GM12878 (cell line): Measurements from ENCODE around the gene GRIN2A. TPM values are rescaled to one million over a fixed set of nuclear protein-coding genes. Genes with fewer than 3 reads are reported as not detected.

Experiments
- ATAC-seq: fragments of 200-7000 bp; cut with Tn5 transposase; 3 replicates; pipeline ENCODE4 v1.9.1; 2020; ENCODE audit warnings: mild to moderate bottlenecking, moderate library complexity
- BruUV-seq: library from RNA; stranded (reverse); fragments of 400-500 nt; replicated peaks from 2 replicates; lab custom pipeline; 2021; lab: Mats Ljungman, UMichigan
- CTCF ChIA-PET: fragments of 300-600 bp; sonication (Branson Sonifier 250); formaldehyde crosslinking; extraction: SDS; loops from one replicate; lab custom pipeline; 2021; ENCODE audit warnings: inconsistent platforms; lab: Yijun Ruan, JAX
- POLR2A ChIA-PET: fragments of 350-600 bp; formaldehyde crosslinking; extraction: SDS; loops from one replicate; lab custom pipeline; 2021; ENCODE audit warnings: inconsistent platforms; lab: Charles Lee
- RAD21 ChIA-PET: fragments of 300-600 bp; sonication (Branson Sonifier 250); formaldehyde crosslinking; loops from one replicate; lab custom pipeline; 2023; ENCODE audit warnings: antibody characterized with exemption; ENCODE audit not compliant: unreplicated experiment; lab: Charles Lee
- SMC1A ChIA-PET: fragments of 300-600 bp; sonication (Branson Sonifier 250); formaldehyde crosslinking; loops from one replicate; lab custom pipeline; 2023; ENCODE audit not compliant: unreplicated experiment, uncharacterized antibody; lab: Charles Lee
- DNase-seq: peaks from one replicate; pipeline ENCODE4 v3.0.0-alpha.2; 2011; ENCODE audit warnings: low read depth, low spot score
- FAIRE-seq: peaks from 3 replicates; lab custom pipeline; 2011; peaks lifted over from hg19 to GRCh38; lab: Jason Lieb, UNC
- H2AFZ ChIP-seq: 2 replicates; pipeline ENCODE4 v1.6.0; 2011; ENCODE audit warnings: low read depth, low read length, control low read depth; ENCODE audit not compliant: control insufficient read depth
- H3K27ac ChIP-seq: 2 replicates; pipeline ENCODE4 v1.5.1; 2011; ENCODE audit warnings: control low read depth; ENCODE audit not compliant: control insufficient read depth, insufficient read depth
- H3K27me3 ChIP-seq, 2 experiments: replicated peaks in 1 of 2; 2 replicates each; pipeline versions ENCODE4 v1.6.0 to v1.6.1; 2011; ENCODE audit warnings: low read length in 1 of 2; ENCODE audit not compliant: control insufficient read depth in 2 of 2, insufficient read depth in 2 of 2
- H3K36me3 ChIP-seq, 2 experiments: 2 replicates each; pipeline ENCODE4 v1.5.1; 2011; ENCODE audit warnings: low read length in 1 of 2; ENCODE audit not compliant: control insufficient read depth in 2 of 2, insufficient read depth in 2 of 2
- H3K4me1 ChIP-seq: 2 replicates; pipeline ENCODE4 v1.6.1; 2011; ENCODE audit warnings: mild to moderate bottlenecking, low read length, moderate library complexity, mixed read lengths; ENCODE audit not compliant: control insufficient read depth, insufficient read depth
- H3K4me2 ChIP-seq: 2 replicates; pipeline ENCODE4 v1.6.0; 2011; ENCODE audit warnings: control low read depth; ENCODE audit not compliant: control insufficient read depth, insufficient read depth
- H3K4me3 ChIP-seq: fragments of 200-600 bp; sonication (generic); 2 replicates; pipeline ENCODE4 v1.5.1; 2016
- H3K79me2 ChIP-seq: 2 replicates; pipeline ENCODE4 v1.6.0; 2011; ENCODE audit warnings: low read length; ENCODE audit not compliant: control insufficient read depth, insufficient read depth
- H3K9ac ChIP-seq: 2 replicates; pipeline ENCODE4 v1.8.0; 2011; ENCODE audit warnings: low read length, control low read depth, mixed read lengths; ENCODE audit not compliant: control insufficient read depth, insufficient read depth
- H3K9me3 ChIP-seq: replicated peaks from 3 replicates; pipeline ENCODE4 v1.5.1; 2011; ENCODE audit warnings: mild to moderate bottlenecking, low read length; ENCODE audit not compliant: control insufficient read depth, insufficient read depth
- H4K20me1 ChIP-seq: 2 replicates; pipeline ENCODE4 v1.6.0; 2011; ENCODE audit not compliant: control insufficient read depth, insufficient read depth
- CEBPB ChIP-seq, 2 experiments: fragments of 150-350 bp in 1 of 2; IDR thresholded peaks; 2 replicates each; pipeline ENCODE4 v1.6.1; 2012 to 2014; ENCODE audit warnings: low read depth in 2 of 2, low read length in 2 of 2, borderline replicate concordance in 1 of 2, inconsistent platforms in 1 of 2
- CHD2 ChIP-seq: IDR thresholded peaks from 2 replicates; pipeline ENCODE4 v1.6.1; 2011; ENCODE audit warnings: low read depth, low read length, improper control_type of control experiment, borderline replicate concordance
- GABPA ChIP-seq: IDR thresholded peaks from 2 replicates; pipeline ENCODE4 v1.6.1; 2014; ENCODE audit warnings: antibody characterized with exemption, low read depth, mild to moderate bottlenecking, inconsistent platforms
- LARP7 ChIP-seq: fragments of 450-650 bp; IDR thresholded peaks from 2 replicates; pipeline ENCODE4 v1.6.1; 2017; ENCODE audit warnings: mild to moderate bottlenecking
- WGBS: methylation state at CpG from one replicate; pipeline ENCODE4 v1.1.6; 2016; ENCODE audit warnings: low lambda C conversion rate; ENCODE audit not compliant: insufficient replicate concordance, insufficient coverage; ENCODE audit errors: missing lambda C conversion rate; 5-methylcytosine and 5-hydroxymethylcytosine counted together
- in situ Hi-C: fragments of 300-500 bp; cut with MboI; formaldehyde crosslinking; loops from 9 replicates; pipeline ENCODE4 v1.14.3; 2018; ENCODE audit warnings: mixed read lengths
- intact Hi-C: fragments of 100-400 bp; cut with micrococcal nuclease; formaldehyde crosslinking; loops from one replicate; pipeline ENCODE4 v1.14.2; 2022; ENCODE audit not compliant: unreplicated experiment
- polyA plus RNA-seq, 11 experiments: library from polyadenylated mRNA; depleted of rRNA in 4 of 11; unstranded in 6 of 11; stranded (reverse) in 5 of 11; fragments of >200 nt; fragmentation: Nextera tagmentation in 4 of 11; fragmentation: Illumina TruSeq in 1 of 11; extraction: Ambion mirVana in 4 of 11; extraction: Trizol in 1 of 11; gene quantifications; 1 replicate in 1 of 11; 2 replicates in 10 of 11; pipeline versions ENCODE4 v1.2.1 to v1.2.3, GENCODE V29; 2011 to 2016; ENCODE audit warnings: inconsistent platforms in 2 of 11, missing spikeins in 2 of 11, low read depth in 1 of 11
- total RNA-seq, 4 experiments: library from RNA; depleted of rRNA in 3 of 4; stranded (reverse); fragments of >200 nt in 3 of 4; fragmentation: Illumina TruSeq in 1 of 4; extraction: Trizol in 1 of 4; gene quantifications; 2 replicates each; pipeline versions ENCODE4 v1.2.1 to v1.2.3, GENCODE V29; 2013 to 2021

Gene GRIN2A
- total and polyA plus RNA-seq, 10 of the 15 experiments (the other 5 are each of a cell fraction or from before 2014, with no cell fraction given) = 2.4 to 13.3 (median 7.3) TPM

DNA sequence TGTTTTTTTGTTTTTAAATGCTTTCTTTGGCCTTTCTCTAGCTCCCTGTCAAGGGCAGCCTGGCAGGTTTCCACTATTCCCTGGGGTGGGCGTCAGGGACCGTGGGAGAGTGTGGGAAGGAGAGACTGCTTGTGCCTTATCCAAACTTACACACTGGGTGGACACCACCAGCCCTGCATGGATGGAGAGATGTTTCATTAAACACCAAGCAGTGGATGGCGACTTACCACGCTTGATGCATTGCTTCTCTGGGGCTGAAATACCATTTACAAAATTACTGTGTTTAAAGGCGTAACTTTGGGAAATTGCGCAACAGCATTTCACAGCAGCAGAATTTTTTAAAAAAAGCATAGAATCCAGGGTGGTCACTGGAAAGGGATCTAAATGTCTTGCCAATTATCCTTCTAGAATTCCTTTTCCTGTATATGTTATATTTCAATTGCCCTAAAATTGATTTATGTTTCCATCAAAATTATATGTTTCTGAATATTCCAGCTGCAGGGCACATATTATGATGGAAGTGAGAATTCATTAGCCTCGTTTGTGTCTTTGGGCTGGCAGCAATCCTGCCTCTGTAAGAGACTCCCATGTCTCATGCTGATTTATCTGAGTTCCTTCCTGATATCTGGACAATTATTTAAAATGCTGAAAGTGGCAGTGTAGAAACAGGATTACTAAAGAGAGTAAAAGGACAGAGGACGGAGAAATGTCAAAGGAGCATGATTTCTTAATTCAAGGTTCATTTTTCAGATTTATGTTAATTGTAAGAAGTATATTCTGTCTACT lies 247.3 kb downstream of the GRIN2A start:
- H3K4me1 ChIP-seq = no peaks in the 10 kb centered on the region; the same call in none of the 2 replicates
- no TSS peak for BruUV-seq
- RAD21 ChIA-PET = interaction anchor here (1.0 kb wide), 1 partner anchor 20 kb away, joined by 3 read pairs; no protein-coding TSS in a partner anchor
- H3K36me3 ChIP-seq = no peaks in the 10 kb centered on the region
- FAIRE-seq (no peak), ATAC-seq (no peak), DNase-seq (no peak)
- no peaks in the 10 kb centered on the region; the same call in 2 of the 3 replicates for H3K9me3 ChIP-seq
- SMC1A ChIA-PET = interaction anchor here (1.7 to 6.7 kb wide), 3 partner anchors 12 to 22 kb away, joined by 7 to 52 read pairs (median 7); no protein-coding TSS in a partner anchor
- POLR2A ChIA-PET = no interaction called here
- CTCF ChIA-PET = no interaction called here
- H2AFZ ChIP-seq = no peak overlapping the region
- in situ Hi-C loops = no loop called here
- no peak overlapping the region for H3K27ac ChIP-seq
- H3K27me3 ChIP-seq = no peaks in the 10 kb centered on the region; a peak in 1 of 4 replicates
- TF ChIP-seq CEBPB (IDR thresholded peaks at IDR 0.05; ENCODE audit: borderline replicate concordance in 1 of 2, low read depth in 2 of 2, low read length in 2 of 2) (0 out of 4 replicates have a peak, but pooled peaks of 1 of the 2 experiments have one; percentile 18), CHD2 (no peak), GABPA (no peak), LARP7 (no peak)
- H3K9ac ChIP-seq = no peak overlapping the region
- no peaks in the 10 kb centered on the region for H4K20me1 ChIP-seq
- no peaks in the 10 kb centered on the region for H3K79me2 ChIP-seq
- H3K4me3 ChIP-seq = no peak overlapping the region
- H3K4me2 ChIP-seq = no peak overlapping the region
- intact Hi-C loops = no loop called here
- WGBS = 48% methylated on average over 8 of the region's 8 CpGs
